ENCODE data around the gene CLCF1.

CLCF1 gene

DNA sequence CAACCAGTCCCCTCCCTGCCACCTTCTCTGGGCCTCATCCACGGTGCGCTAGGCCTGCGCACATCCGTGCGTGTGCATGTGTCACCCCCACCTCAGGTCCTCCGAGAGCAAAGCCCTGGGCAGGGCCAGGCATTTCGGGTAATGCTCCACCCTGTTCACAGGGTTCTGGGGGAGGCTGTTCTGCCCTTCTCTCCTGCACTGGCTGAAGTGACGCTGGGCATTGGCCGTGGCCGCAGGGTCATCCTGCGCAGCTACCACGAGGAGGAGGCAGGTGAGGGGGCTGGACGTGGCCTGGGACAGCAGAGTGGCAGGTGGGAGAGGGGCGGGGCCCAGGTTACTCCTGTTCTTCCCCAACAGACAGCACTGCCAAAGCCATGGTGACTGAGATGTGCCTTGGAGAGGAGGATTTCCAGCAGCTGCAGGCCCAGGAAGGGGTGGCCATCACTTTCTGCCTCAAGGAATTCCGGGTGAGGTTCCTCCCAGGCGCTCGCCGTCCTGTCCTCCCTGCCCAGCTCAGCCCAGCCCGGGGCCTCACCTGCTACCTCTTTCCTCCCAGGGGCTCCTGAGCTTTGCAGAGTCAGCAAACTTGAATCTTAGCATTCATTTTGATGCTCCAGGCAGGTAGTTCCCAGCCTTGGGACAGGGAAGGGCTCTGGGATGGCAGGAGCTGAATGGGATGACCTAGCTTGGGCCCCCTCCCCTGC, 22.3 kb upstream of the CLCF1 start:
- DNase-seq, result no peak

DNA sequence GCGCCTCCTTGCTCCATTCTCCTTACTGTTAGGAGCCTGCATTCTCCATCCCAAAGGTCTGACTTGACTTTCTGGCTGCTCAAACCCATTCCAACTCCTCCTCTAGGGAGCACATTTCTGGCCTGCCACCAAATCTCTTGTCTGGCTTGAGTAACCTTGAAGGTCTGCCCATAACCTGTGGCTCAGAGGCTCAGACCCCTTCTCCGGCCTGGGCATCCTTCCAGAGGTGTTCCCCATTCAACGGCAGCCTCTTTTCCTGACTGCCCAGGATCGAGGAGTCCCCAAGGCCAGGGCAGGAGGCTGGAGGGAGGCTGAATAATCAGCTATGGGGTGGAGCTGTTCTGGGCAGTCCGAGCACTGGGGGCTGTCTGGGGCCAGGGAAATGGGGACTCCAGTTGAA, 20.6 kb upstream of the CLCF1 start:
- DNase-seq, result no peak

DNA sequence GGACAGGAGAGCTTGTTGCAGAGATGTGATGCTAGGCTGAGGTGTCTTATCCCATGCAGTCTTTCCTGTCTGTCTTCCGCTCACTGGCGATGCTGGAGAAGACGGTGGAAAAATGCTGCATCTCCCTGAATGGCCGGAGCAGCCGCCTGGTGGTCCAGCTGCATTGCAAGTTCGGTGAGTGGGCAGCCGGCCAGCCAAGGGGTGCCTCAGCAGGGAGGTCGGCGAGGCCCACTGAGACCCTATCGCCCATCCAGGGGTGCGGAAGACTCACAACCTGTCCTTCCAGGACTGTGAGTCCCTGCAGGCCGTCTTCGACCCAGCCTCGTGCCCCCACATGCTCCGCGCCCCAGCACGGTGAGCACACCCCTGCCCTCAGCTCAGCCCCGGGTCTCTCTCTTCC, 20.0 kb upstream of the CLCF1 start:
- no peak for DNase-seq

DNA sequence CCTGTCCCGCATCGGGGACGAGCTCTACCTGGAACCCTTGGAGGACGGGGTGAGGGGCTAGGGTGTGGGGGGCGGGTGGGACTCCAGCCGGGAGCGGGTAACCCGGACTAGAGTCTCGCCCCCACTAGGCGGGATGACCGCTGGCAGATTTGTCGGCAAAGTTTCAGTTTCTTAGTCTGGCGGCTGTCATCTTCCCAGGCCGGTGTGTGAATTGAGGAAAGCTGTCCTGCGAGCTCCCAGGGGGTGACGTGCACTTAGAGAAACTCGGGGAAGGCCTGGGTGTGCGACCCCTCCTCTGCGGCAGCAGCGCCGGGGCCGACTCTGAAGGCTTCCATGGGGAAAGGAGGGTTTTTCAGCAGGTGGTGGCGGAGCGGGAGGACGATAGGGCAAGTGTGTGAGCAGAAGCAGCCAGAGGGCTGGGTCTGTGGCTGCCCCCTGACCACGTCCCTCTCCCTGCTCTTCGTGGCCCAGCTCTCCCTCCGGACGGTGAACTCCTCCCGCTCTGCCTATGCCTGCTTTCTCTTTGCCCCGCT, 18.9 kb upstream of the CLCF1 start:
- no peak for DNase-seq

DNA sequence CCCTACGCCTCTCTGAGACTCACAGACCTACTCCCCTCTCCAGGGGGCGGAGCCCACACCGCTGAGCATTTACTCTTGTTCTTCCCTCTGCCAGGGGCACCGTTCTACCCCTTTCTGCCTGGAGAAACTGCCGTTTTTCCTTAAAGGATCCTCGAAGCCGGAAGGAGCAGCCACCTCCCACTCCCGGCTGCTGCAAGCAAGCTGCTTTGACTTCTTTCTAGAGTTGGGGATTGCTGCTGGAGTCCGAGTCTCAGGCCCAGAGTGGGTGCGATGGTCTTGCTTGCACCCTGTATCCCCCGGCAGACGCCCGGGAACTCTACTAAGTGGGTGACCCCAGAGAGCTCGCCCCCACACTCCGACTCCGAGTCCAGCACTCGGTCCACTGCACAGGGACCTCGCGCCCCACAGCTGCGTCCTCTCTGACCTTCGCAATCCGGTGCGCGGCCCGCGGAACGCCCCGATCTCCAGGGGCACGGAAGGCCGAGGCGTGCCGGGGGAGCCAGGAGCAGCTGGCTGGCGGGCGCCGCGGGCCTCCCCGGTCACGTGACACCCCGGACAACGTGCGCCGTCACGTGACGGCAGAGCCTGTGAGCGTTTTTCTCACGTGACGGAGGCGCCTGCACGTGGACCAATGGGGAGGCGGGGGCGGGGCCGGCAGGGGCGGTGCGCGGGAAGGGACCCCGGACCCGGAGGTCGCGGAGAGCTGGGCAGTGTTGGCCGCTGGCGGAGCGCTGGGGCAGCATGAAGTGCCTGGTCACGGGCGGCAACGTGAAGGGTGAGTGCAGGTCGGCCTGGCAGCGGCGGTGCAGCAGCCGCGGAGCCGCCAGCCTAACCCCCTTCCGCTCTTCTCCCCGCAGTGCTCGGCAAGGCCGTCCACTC, 18.1 kb upstream of the CLCF1 start, which contains the start of gene RAD9A:
TSS of gene RAD9A (plus strand) at position 683 of the 879 bp plus-strand sequence. CDS start at position 742, 59 bp downstream.
- peak; percentile 94 for DNase-seq

DNA sequence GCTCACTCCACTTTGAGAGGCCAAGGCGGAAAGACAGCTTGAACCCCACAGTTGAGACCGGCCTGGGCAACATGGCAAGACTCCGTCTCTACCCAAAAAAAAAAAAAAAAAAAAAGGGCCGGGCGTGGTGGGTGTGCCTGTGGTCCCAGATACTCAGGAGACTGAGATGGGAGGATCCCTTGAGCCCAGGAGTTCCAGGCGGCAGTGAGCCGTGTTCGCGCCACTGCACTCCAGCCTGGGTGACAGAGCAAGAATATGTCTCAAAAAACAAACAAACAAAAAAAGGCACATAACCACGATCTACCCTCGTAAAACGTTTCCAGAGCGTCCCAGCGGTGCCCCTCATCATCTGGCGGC, 17.5 kb upstream of the CLCF1 start:
- no peak for DNase-seq

DNA sequence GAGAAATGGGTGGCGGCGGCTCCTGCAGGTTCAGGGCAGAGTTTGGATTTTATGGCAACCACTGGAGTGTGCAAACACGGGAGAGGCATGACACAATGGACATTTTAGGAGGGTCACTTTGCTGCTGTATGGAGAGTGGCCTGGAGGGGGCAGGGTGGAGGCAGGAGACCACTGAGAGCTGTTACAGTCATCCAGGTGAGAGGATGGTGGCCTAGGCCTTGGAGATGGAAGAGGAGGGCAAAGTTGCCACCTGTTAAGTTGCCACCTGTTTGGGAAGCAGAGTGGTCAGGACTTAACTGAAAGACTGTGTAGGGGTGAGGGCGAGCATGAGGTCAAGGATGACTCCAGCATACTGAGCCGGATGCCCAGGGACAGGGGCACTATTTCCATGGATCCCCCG, 16.1 kb upstream of the CLCF1 start:
- DNase-seq, result peak; percentile 73

DNA sequence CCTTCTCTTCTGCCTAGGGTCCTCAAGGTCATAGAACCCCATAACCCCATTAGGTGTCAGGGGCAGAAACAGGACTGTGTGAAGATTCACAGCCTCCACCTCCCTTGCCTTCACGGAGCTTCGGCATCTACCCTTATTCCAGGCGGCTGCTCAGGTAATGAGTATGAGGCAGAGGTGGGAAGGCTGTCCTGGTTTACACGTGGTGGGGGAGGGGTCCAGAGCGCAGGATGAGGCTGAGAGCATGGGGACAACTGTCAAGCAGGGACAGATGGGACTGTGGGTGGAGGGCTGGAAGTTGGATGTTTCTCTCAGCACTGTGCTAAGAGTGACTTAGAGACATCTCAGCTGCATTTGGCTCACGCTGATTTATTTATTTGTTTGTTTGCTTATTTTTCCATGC, 14.1 kb upstream of the CLCF1 start:
- DNase-seq, result no peak

DNA sequence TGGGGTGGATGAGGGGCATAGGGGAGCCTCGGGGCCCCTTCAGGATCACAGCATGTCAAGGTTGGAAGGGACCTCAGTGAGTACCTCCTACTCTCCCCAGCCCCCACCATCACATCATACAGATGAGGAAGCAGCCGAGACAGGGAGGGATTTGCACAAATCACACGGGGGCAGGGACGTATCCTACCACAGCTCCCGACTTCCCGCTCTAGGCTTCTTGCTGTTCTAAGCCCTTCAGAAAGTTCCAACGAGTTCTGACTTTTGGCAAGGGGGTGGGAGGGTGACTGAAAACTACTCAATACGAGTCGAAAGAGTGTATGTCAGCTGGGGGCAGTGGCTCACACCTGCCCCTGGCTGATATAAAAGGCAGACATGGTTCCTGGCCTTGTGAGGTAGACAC, 13.7 kb upstream of the CLCF1 start:
- no peak for DNase-seq

DNA sequence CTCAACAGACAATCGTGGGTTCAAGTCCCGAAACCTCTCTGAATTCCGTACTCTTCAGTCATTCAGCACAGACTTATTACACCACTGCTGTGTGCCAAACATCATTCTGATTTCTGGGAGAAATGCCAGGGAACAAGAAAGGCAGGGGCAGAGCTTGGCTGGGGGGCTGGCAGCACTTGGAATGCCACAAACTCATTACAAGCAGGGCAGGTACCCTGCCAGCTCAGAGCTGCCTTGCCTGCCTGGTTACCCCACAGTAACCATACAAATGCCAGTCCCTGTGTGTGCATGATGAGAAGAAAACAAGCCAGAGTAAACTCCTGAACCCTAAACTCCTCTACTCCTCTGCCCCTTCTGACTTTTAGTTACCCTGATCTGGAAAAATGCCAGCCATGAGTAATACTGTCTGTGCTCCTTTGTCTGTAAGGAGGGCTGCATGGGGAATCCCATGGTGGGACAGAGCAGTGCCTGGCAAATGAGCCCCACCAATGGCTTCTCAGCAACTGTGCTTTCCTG, 11.5 kb upstream of the CLCF1 start:
- no peak for DNase-seq

DNA sequence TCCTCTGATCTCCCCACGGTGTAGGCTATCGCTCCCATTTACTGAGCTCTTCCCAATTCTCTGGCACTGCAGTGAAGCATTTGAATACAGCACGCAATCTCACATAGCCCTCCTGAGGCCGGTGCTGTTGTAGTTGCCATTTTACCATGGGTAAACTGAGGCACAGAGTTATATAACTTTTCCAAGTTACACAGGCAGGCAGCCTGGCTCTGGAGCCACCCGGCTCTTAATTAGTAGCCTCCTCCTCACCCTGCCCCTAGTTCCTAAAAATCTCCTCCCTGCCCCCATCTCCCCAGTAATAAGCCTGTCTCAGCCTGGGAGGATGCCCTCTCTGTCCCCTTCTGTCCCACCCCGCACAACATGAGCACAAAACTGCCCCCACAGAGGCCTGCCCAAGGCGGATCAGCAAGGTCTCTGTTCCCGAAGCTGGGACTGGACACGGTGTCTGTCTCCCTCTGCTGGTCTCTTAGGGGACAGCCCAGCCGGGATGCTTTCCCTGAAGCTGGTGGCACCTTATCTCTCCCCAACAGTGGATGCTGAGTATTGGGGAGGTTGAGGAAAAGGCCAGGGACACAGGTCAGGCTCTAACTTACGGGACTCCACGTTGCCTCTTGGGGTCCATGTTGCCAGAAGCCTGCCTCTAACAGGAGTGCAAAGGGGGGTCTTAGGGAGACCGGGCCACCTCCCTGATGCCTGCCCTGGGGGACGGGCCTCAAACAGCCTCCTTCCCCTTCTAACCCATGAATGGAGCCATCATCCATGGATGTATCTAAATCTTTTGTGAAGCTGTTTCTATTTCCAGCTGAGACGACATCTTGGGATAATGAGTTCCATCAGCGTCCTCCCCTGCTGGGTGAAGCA, 9.1 kb upstream of the CLCF1 start:
- peak; percentile 87 for DNase-seq

DNA sequence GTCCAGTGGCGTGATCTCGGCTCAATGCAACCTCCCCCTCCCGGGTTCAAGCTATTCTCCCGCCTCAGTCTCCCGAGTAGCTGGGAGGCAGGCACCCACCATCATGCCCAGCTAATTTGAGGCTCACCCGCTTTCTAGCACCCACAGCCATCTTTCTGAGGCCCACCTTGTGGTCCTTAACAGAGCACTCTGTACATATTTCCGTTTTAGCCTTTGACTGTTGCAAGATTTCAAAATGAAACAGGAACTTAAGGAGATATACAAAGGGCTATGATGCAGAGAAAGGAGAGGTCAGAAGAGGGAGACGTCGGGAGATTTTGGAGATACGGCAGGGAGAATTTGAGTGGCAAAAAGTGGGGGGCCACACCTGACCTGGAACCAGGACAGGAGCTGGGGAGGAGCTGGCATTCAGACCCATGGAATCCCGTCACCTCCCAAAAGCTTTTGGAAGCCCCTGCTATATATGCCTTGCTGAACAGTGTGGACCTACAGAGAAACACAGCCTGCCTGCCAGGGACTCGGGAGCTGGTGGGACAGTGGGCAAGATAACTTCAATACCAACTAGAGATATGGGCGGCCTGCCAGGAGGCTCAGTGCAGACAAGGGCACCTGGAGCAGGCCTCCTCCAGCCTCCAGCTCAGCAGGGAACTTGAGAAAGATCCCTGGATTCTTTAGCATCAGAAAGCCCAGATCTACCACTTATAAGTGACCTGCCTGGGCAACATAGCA, 8.0 kb upstream of the CLCF1 start:
- no peak for DNase-seq

DNA sequence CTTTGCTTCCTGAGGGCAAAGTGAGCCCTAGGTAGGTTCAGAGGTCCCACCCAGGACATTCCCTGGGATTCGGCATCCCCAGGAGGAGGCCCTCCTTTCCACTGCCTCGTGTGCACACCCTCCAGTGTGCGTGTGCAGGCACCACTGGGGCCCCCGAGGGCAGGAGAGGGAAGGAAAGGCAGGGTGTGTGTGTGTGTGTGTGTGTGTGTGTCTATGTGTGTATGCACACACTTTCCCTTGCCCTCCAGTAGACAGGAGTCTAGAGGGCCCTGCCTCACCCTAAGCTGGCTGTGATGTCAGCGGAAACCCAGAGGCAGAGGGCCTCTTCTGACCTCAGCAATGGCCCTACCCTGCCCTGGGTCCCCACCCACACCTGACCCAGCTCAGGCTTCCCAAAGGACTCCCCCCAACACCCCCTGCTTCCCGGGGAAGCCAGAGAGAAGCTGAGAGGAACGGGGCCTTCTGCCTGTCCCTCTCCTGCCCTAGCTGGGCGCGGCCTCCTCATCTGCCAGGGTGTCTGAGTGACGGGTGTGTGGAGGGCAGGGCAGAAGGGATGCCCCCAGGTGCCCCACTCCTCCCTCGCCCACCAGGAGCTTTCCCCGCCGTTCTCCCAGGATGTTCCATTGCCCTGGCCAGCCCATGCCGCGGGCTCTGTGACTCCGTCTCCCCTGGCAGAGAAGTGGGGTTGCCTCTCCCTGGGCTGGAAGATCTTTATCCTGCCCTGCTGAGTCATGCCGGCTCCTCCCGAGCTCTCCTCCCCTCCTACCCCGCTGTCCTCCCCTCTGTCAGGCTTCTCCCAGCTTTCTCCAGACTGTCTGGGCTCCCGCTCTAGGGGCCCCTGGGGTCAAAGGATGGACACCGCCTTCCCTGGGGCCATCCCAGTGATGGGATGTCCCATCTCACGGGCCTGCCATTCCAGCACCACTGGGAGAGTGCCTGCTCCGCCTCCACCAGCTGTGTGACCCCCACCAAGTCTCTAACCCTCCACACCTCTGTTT, 6.0 kb upstream of the CLCF1 start:
- DNase-seq, result no peak

DNA sequence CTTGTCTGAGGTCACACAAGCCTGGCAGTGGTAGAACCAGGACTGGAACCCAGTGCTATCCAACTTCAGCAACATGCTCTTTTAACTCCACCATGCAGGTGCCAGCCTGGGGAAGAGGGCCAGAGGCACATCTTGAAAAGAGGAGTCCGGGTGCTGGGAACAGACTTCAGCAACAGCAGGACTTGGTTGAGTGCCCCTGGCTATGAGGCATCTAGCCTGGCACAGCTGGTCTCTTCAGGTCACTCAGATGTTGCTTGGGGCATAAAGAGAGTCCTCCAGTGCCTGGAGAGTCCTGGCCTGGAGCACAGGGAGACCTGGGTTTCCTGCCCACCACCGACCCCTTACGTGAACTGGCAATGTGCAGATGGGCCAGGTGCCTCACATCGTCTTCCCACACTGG, 5.1 kb upstream of the CLCF1 start:
- no peak for DNase-seq

DNA sequence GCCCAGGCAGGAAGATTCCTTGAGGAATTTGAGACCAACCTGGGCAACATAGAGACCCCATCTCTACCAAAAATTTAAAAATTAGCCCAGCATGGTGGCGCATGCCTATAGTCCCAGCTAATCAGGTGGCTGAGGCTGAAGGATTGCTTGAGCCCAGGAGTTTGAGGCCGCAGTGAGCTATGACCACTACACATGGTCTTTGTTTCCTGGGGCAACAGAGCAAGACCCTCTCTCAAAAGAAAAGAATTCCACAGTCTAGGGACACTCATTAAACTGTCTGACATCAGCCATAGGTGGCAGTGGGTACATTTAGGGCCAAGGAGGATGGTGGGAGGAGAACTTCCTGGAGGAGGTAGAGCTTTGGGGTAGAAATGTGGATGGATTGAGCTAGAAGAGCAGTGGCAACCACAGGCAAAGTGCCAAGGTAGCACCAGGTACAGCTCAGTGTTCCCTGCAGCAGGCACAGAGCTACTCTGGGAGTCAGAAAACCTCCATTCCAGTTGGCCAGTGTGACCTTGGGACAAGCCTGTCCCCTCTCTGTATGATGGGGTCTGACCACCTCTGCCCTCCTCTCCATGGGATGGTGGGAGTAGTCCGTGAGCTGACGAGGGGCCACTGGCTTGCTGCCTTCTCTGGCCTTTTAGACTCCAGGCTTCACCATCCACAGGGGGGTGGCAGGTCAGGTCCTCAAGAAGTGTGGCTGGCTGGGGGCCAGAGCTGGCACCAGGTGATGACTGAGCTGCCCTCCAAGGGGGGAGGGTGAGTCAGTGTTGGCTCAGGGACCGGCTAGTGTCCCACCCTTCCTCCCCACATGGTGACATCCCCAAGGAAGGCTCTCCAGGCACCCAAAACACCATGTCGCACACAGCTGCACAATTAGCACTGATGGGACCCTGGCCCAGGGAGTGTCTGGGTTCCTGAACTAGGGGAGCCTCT, 3.7 kb upstream of the CLCF1 start:
- DNase-seq, result no peak

DNA sequence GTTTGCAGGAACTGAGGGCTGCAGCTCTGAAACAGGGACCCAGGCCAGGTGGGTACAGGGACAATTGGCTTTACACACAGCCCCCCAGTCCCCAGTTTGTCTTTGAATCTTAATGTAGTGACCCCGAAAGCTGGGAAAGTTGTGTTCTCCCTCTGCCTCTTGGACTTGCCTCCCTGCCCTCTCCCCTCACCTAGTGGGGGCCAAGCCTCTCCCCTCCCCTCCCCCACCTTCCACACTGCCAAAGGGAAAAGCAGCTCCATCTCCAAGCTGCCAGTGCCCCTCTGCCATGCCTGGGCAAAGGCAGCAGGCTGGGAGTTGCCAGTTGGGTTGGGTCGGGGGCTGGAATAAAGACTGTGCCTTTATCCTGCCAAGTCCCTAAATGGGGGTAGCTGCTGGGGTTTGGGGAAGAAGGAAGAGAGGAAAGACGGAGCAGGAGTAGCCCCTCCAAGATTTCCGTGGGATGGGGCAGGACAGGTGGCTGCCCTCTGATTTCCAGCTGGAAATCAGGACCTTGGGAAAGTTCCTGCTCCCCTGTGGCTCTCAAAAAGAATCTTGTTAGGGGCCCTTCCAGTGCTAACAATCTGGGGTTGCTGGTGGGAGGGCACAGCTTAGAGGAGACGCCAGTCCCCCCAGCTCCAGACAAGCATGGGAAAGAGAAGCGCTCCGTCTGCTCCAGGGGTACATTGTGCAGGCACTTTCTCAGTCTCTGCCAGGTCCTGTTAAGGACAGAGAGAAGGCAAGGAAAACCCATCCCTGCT, 2.8 kb upstream of the CLCF1 start:
- no peak for DNase-seq

DNA sequence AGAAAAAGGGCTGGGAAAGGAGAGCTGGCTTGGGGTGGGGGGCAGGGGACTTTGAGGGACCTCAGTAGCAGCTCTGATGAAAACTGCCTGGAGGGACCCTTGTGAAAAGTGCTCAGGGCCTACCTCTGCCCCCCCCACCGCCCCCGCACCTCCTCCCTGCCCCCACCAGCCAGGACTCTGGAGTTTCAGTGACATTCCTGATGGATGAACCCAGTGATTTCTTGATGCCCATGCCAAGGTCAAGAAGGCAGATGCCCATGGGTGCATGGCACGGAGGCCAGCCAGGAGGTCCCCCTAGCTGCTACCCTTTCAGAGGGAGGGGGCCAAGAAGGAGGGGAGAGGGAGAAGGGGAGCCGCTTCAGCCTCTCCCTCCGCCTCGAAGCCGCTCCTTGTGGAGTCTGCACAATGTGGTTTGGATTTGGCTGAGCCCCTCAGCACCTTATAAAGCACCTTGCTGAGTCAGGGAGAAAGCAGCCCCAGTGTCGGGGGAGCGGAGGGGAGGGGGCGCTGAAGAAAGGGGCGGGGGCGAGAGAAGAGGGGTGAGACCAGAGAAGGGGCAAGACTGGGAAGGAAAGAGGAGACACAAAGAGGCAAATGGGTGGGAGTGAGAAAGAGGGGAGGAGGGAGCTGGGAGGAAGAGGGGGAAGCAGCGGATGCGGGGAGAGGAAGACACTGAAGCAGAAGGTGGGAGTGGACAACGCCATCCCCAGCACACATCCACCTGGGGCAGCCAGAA, 2.1 kb upstream of the CLCF1 start:
- DNase-seq, result no peak

Measured in CD4-positive, alpha-beta T cell treated with Interleukin-17A for 4 hours (primary cell).